GM12878 (cell line): Measurements from ENCODE around the gene CSAD. TPM values are rescaled to one million over a fixed set of nuclear protein-coding genes. Genes with fewer than 3 reads are reported as not detected.

Experiments
- ATAC-seq: fragments of 200-7000 bp; cut with Tn5 transposase; 3 replicates; pipeline ENCODE4 v1.9.1; 2020; ENCODE audit warnings: mild to moderate bottlenecking, moderate library complexity
- BruUV-seq: library from RNA; stranded (reverse); fragments of 400-500 nt; replicated peaks from 2 replicates; lab custom pipeline; 2021; lab: Mats Ljungman, UMichigan
- CTCF ChIA-PET: fragments of 300-600 bp; sonication (Branson Sonifier 250); formaldehyde crosslinking; extraction: SDS; loops from one replicate; lab custom pipeline; 2021; ENCODE audit warnings: inconsistent platforms; lab: Yijun Ruan, JAX
- POLR2A ChIA-PET: fragments of 350-600 bp; formaldehyde crosslinking; extraction: SDS; loops from one replicate; lab custom pipeline; 2021; ENCODE audit warnings: inconsistent platforms; lab: Charles Lee
- RAD21 ChIA-PET: fragments of 300-600 bp; sonication (Branson Sonifier 250); formaldehyde crosslinking; loops from one replicate; lab custom pipeline; 2023; ENCODE audit warnings: antibody characterized with exemption; ENCODE audit not compliant: unreplicated experiment; lab: Charles Lee
- SMC1A ChIA-PET: fragments of 300-600 bp; sonication (Branson Sonifier 250); formaldehyde crosslinking; loops from one replicate; lab custom pipeline; 2023; ENCODE audit not compliant: unreplicated experiment, uncharacterized antibody; lab: Charles Lee
- DNase-seq: peaks from one replicate; pipeline ENCODE4 v3.0.0-alpha.2; 2011; ENCODE audit warnings: low read depth, low spot score
- FAIRE-seq: peaks from 3 replicates; lab custom pipeline; 2011; peaks lifted over from hg19 to GRCh38; lab: Jason Lieb, UNC
- H2AFZ ChIP-seq: 2 replicates; pipeline ENCODE4 v1.6.0; 2011; ENCODE audit warnings: low read depth, low read length, control low read depth; ENCODE audit not compliant: control insufficient read depth
- H3K27ac ChIP-seq: 2 replicates; pipeline ENCODE4 v1.5.1; 2011; ENCODE audit warnings: control low read depth; ENCODE audit not compliant: control insufficient read depth, insufficient read depth
- H3K27me3 ChIP-seq, 2 experiments: replicated peaks in 1 of 2; 2 replicates each; pipeline versions ENCODE4 v1.6.0 to v1.6.1; 2011; ENCODE audit warnings: low read length in 1 of 2; ENCODE audit not compliant: control insufficient read depth in 2 of 2, insufficient read depth in 2 of 2
- H3K36me3 ChIP-seq, 2 experiments: 2 replicates each; pipeline ENCODE4 v1.5.1; 2011; ENCODE audit warnings: low read length in 1 of 2; ENCODE audit not compliant: control insufficient read depth in 2 of 2, insufficient read depth in 2 of 2
- H3K4me1 ChIP-seq: 2 replicates; pipeline ENCODE4 v1.6.1; 2011; ENCODE audit warnings: mild to moderate bottlenecking, low read length, moderate library complexity, mixed read lengths; ENCODE audit not compliant: control insufficient read depth, insufficient read depth
- H3K4me2 ChIP-seq: 2 replicates; pipeline ENCODE4 v1.6.0; 2011; ENCODE audit warnings: control low read depth; ENCODE audit not compliant: control insufficient read depth, insufficient read depth
- H3K4me3 ChIP-seq: fragments of 200-600 bp; sonication (generic); 2 replicates; pipeline ENCODE4 v1.5.1; 2016
- H3K79me2 ChIP-seq: 2 replicates; pipeline ENCODE4 v1.6.0; 2011; ENCODE audit warnings: low read length; ENCODE audit not compliant: control insufficient read depth, insufficient read depth
- H3K9ac ChIP-seq: 2 replicates; pipeline ENCODE4 v1.8.0; 2011; ENCODE audit warnings: low read length, control low read depth, mixed read lengths; ENCODE audit not compliant: control insufficient read depth, insufficient read depth
- H3K9me3 ChIP-seq: replicated peaks from 3 replicates; pipeline ENCODE4 v1.5.1; 2011; ENCODE audit warnings: mild to moderate bottlenecking, low read length; ENCODE audit not compliant: control insufficient read depth, insufficient read depth
- H4K20me1 ChIP-seq: 2 replicates; pipeline ENCODE4 v1.6.0; 2011; ENCODE audit not compliant: control insufficient read depth, insufficient read depth
- ATF7 ChIP-seq: fragments of 450-650 bp; IDR thresholded peaks from 2 replicates; pipeline ENCODE4 v1.6.1; 2016; ENCODE audit warnings: low read depth, mild to moderate bottlenecking
- CBX3 ChIP-seq: fragments of 200-600 bp; sonication (generic); IDR thresholded peaks from 2 replicates; pipeline ENCODE4 v1.6.1; 2016; ENCODE audit warnings: low read depth, borderline replicate concordance
- CEBPB ChIP-seq, 2 experiments: fragments of 150-350 bp in 1 of 2; IDR thresholded peaks; 2 replicates each; pipeline ENCODE4 v1.6.1; 2012 to 2014; ENCODE audit warnings: low read depth in 2 of 2, low read length in 2 of 2, borderline replicate concordance in 1 of 2, inconsistent platforms in 1 of 2
- EED ChIP-seq: sonication (generic); IDR thresholded peaks from 2 replicates; pipeline ENCODE4 v1.6.1; 2016; ENCODE audit warnings: antibody characterized with exemption, low read depth
- ETV6 ChIP-seq, 2 experiments: fragments of 450-650 bp in 1 of 2; IDR thresholded peaks in 1 of 2; conservative IDR thresholded peaks in 1 of 2; 2 replicates each; pipeline ENCODE4 v1.6.1; 2014; ENCODE audit warnings: antibody characterized with exemption in 1 of 2, borderline replicate concordance in 1 of 2, low read depth in 1 of 2, mild to moderate bottlenecking in 1 of 2, moderate library complexity in 1 of 2
- FOXM1 ChIP-seq: IDR thresholded peaks from 2 replicates; pipeline ENCODE4 v1.6.1; 2012; ENCODE audit warnings: low read depth, mild to moderate bottlenecking, inconsistent platforms, low read length, moderate library complexity
- JUNB ChIP-seq: IDR thresholded peaks from 2 replicates; pipeline ENCODE4 v1.6.1; 2016; ENCODE audit warnings: antibody characterized with exemption, mild to moderate bottlenecking
- PAX5 ChIP-seq: IDR thresholded peaks from 2 replicates; pipeline ENCODE4 v1.6.1; 2011; ENCODE audit warnings: low read depth, low read length, borderline replicate concordance
- POLR2A ChIP-seq: IDR thresholded peaks from 2 replicates; pipeline ENCODE4 v1.6.1; 2011; ENCODE audit warnings: low read depth, mild to moderate bottlenecking, low read length
- RUNX3 ChIP-seq: IDR thresholded peaks from 2 replicates; pipeline ENCODE4 v1.6.1; 2012; ENCODE audit warnings: low read length, inconsistent platforms
- TCF3 ChIP-seq: IDR thresholded peaks from 2 replicates; pipeline ENCODE4 v1.6.1; 2012; ENCODE audit warnings: low read depth, mild to moderate bottlenecking, low read length, borderline replicate concordance; ENCODE audit not compliant: insufficient read depth
- YY1 ChIP-seq: IDR thresholded peaks from 2 replicates; pipeline ENCODE4 v1.6.1; 2011; ENCODE audit warnings: low read depth, mild to moderate bottlenecking, low read length
- WGBS: methylation state at CpG from one replicate; pipeline ENCODE4 v1.1.6; 2016; ENCODE audit warnings: low lambda C conversion rate; ENCODE audit not compliant: insufficient replicate concordance, insufficient coverage; ENCODE audit errors: missing lambda C conversion rate; 5-methylcytosine and 5-hydroxymethylcytosine counted together
- in situ Hi-C: fragments of 300-500 bp; cut with MboI; formaldehyde crosslinking; loops from 9 replicates; pipeline ENCODE4 v1.14.3; 2018; ENCODE audit warnings: mixed read lengths
- intact Hi-C: fragments of 100-400 bp; cut with micrococcal nuclease; formaldehyde crosslinking; loops from one replicate; pipeline ENCODE4 v1.14.2; 2022; ENCODE audit not compliant: unreplicated experiment
- polyA plus RNA-seq, 11 experiments: library from polyadenylated mRNA; depleted of rRNA in 4 of 11; unstranded in 6 of 11; stranded (reverse) in 5 of 11; fragments of >200 nt; fragmentation: Nextera tagmentation in 4 of 11; fragmentation: Illumina TruSeq in 1 of 11; extraction: Ambion mirVana in 4 of 11; extraction: Trizol in 1 of 11; gene quantifications; 1 replicate in 1 of 11; 2 replicates in 10 of 11; pipeline versions ENCODE4 v1.2.1 to v1.2.3, GENCODE V29; 2011 to 2016; ENCODE audit warnings: inconsistent platforms in 2 of 11, missing spikeins in 2 of 11, low read depth in 1 of 11
- total RNA-seq, 4 experiments: library from RNA; depleted of rRNA in 3 of 4; stranded (reverse); fragments of >200 nt in 3 of 4; fragmentation: Illumina TruSeq in 1 of 4; extraction: Trizol in 1 of 4; gene quantifications; 2 replicates each; pipeline versions ENCODE4 v1.2.1 to v1.2.3, GENCODE V29; 2013 to 2021
- TF ChIP-seq, protein P1 (sequence below): fragments of 450-650 bp; IDR thresholded peaks from 2 replicates; pipeline ENCODE4 v1.6.1; 2017; ENCODE audit warnings: mild to moderate bottlenecking
- TF ChIP-seq, protein P2 (sequence below): IDR thresholded peaks from 2 replicates; pipeline ENCODE4 v1.6.1; 2011; ENCODE audit warnings: low read depth, low read length, improper control_type of control experiment, borderline replicate concordance
- TF ChIP-seq, protein P3 (sequence below): fragments of 450-650 bp; IDR thresholded peaks from 2 replicates; pipeline ENCODE4 v1.6.1; 2016; ENCODE audit warnings: mild to moderate bottlenecking
- TF ChIP-seq, protein P4 (sequence below): fragments of 450-650 bp; IDR thresholded peaks from 2 replicates; pipeline ENCODE4 v1.6.1; 2017; ENCODE audit warnings: antibody characterized with exemption, mild to moderate bottlenecking, moderate library complexity

The CSAD gene
- total and polyA plus RNA-seq, 10 of the 15 experiments (the other 5 are each of a cell fraction or from before 2014, with no cell fraction given), result 1.1 to 20.4 (median 6.2) TPM

DNA sequence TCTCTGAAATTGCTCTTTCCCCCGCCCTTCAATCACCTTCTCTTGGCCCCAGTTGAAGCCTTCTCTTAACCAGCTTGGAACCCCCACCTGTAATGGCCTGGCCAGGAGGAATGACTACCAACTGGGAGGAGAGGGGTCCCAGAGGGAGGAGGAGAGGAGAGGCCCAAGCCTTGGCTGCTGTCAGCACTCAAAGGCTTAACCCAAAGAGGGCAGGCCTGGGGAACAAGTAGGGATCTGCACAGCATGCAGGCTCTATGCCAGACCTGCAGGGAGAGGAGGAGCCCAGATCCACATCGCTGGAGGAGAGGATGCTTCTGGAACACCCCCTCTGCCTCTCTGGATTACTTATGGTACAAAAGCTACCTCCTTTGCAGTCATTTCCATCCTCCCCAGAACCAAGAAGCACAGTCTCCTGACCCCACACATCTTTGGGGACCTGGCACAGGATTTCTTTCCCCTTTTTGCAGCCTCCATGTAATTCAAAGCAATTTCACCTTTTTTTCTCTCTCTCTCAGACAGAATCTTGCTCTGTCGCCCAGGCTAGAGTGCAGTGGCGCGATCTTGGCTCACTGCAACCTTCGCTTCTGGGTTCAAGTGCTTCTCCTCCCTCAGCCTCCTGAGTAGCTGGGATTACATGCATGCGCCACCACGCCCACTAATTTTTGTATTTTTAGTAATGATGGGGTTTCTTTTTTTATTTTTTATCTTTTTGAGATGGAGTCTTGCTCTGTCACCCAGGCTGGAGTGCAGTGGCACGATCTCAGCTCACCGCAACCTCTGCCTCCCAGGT lies 45.1 kb upstream of the CSAD start:
- no peak for ATAC-seq
- FAIRE-seq, result no peak
- TF ChIP-seq, protein P1, sequence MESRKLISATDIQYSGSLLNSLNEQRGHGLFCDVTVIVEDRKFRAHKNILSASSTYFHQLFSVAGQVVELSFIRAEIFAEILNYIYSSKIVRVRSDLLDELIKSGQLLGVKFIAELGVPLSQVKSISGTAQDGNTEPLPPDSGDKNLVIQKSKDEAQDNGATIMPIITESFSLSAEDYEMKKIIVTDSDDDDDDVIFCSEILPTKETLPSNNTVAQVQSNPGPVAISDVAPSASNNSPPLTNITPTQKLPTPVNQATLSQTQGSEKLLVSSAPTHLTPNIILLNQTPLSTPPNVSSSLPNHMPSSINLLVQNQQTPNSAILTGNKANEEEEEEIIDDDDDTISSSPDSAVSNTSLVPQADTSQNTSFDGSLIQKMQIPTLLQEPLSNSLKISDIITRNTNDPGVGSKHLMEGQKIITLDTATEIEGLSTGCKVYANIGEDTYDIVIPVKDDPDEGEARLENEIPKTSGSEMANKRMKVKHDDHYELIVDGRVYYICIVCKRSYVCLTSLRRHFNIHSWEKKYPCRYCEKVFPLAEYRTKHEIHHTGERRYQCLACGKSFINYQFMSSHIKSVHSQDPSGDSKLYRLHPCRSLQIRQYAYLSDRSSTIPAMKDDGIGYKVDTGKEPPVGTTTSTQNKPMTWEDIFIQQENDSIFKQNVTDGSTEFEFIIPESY, result no peak
- TF ChIP-seq PAX5 (no peak), YY1 (no peak), CBX3 (no peak), ATF7 (no peak), TCF3 (no peak), CEBPB (IDR thresholded peaks at IDR 0.05; ENCODE audit: borderline replicate concordance in 1 of 2, low read depth in 2 of 2, low read length in 2 of 2) (no peak), FOXM1 (no peak), RUNX3 (no peak), POLR2A (no peak), JUNB (no peak), EED (no peak), ETV6 (conservative IDR thresholded peaks at IDR 0.05 in 1 of 2, IDR thresholded peaks at IDR 0.05 in 1 of 2; ENCODE audit: borderline replicate concordance in 1 of 2, low read depth in 1 of 2) (no peak)
- TF ChIP-seq, protein P2, sequence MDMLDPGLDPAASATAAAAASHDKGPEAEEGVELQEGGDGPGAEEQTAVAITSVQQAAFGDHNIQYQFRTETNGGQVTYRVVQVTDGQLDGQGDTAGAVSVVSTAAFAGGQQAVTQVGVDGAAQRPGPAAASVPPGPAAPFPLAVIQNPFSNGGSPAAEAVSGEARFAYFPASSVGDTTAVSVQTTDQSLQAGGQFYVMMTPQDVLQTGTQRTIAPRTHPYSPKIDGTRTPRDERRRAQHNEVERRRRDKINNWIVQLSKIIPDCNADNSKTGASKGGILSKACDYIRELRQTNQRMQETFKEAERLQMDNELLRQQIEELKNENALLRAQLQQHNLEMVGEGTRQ, result no peak
- TF ChIP-seq, protein P3, sequence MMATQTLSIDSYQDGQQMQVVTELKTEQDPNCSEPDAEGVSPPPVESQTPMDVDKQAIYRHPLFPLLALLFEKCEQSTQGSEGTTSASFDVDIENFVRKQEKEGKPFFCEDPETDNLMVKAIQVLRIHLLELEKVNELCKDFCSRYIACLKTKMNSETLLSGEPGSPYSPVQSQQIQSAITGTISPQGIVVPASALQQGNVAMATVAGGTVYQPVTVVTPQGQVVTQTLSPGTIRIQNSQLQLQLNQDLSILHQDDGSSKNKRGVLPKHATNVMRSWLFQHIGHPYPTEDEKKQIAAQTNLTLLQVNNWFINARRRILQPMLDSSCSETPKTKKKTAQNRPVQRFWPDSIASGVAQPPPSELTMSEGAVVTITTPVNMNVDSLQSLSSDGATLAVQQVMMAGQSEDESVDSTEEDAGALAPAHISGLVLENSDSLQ, result no peak
- TF ChIP-seq, protein P4, sequence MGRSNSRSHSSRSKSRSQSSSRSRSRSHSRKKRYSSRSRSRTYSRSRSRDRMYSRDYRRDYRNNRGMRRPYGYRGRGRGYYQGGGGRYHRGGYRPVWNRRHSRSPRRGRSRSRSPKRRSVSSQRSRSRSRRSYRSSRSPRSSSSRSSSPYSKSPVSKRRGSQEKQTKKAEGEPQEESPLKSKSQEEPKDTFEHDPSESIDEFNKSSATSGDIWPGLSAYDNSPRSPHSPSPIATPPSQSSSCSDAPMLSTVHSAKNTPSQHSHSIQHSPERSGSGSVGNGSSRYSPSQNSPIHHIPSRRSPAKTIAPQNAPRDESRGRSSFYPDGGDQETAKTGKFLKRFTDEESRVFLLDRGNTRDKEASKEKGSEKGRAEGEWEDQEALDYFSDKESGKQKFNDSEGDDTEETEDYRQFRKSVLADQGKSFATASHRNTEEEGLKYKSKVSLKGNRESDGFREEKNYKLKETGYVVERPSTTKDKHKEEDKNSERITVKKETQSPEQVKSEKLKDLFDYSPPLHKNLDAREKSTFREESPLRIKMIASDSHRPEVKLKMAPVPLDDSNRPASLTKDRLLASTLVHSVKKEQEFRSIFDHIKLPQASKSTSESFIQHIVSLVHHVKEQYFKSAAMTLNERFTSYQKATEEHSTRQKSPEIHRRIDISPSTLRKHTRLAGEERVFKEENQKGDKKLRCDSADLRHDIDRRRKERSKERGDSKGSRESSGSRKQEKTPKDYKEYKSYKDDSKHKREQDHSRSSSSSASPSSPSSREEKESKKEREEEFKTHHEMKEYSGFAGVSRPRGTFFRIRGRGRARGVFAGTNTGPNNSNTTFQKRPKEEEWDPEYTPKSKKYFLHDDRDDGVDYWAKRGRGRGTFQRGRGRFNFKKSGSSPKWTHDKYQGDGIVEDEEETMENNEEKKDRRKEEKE, result no peak

More for the DNA sequence above, 45.1 kb upstream of the CSAD start:
- no peaks in the 10 kb centered on the region for H3K27me3 ChIP-seq
- H3K9ac ChIP-seq, result no peak overlapping the region
- no peak overlapping the region for H3K4me2 ChIP-seq
- peaks cover 10% of the 10 kb centered on the region for H3K4me1 ChIP-seq
- no peak overlapping the region for H3K27ac ChIP-seq
- ChIA-PET POLR2A (no interaction called here), SMC1A (interaction anchor here (1.1 kb wide), 1 partner anchor 8 kb away, joined by 4 read pairs; no protein-coding TSS in a partner anchor), RAD21 (no interaction called here), CTCF (interaction anchor here (0.7 to 1.4 kb wide), 4 partner anchors 13 to 27 kb away, joined by 3 to 6 read pairs (median 4); no protein-coding TSS in a partner anchor)
- no peak for DNase-seq
- no peak overlapping the region for H2AFZ ChIP-seq
- H3K79me2 ChIP-seq, result no peaks in the 10 kb centered on the region
- in situ Hi-C loops (no loop called here), intact Hi-C loops (no loop called here)
- 74% methylated on average over 10 of the region's 10 CpGs for WGBS
- H3K9me3 ChIP-seq, result no peaks in the 10 kb centered on the region
- H3K4me3 ChIP-seq, result no peak overlapping the region
- no TSS peak for BruUV-seq
- no peaks in the 10 kb centered on the region for H3K36me3 ChIP-seq
- no peaks in the 10 kb centered on the region for H4K20me1 ChIP-seq
